ENCODE measurements around the gene ALAD.

DNA sequence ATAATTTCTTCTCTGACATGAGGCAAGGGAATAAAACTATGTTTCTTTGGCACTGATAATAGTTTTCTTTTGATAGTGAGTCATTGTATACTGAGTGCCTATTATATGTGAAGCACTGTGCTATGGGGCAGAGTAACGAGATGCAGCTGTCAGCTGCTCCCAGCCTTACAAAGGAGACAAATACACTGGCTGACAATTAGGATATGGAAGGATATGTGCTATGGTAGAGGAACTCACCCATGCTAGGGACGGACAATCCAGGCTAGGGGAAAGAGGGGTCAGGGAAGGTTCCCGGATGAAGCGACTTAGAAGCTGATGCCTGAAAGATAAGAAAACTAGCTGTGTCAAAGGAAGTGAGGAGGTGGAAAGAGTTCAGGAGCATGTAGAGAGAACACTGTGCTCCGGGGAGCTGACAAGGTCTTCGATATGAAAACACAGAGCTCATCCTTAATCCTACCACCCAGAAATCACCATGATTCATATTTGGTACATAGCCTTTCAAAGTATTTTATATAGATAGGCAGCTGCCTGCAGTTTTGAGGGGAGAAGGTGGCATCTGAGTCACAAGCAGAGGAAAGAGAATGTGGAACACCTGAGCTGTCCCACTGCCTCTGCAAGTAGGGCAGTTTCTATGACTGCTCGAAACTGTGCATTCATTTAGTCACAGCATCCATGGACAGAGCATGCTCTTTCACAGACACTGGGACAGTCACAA is 39.6 kb downstream of the ALAD start:
- TF ChIP-seq, protein P1, sequence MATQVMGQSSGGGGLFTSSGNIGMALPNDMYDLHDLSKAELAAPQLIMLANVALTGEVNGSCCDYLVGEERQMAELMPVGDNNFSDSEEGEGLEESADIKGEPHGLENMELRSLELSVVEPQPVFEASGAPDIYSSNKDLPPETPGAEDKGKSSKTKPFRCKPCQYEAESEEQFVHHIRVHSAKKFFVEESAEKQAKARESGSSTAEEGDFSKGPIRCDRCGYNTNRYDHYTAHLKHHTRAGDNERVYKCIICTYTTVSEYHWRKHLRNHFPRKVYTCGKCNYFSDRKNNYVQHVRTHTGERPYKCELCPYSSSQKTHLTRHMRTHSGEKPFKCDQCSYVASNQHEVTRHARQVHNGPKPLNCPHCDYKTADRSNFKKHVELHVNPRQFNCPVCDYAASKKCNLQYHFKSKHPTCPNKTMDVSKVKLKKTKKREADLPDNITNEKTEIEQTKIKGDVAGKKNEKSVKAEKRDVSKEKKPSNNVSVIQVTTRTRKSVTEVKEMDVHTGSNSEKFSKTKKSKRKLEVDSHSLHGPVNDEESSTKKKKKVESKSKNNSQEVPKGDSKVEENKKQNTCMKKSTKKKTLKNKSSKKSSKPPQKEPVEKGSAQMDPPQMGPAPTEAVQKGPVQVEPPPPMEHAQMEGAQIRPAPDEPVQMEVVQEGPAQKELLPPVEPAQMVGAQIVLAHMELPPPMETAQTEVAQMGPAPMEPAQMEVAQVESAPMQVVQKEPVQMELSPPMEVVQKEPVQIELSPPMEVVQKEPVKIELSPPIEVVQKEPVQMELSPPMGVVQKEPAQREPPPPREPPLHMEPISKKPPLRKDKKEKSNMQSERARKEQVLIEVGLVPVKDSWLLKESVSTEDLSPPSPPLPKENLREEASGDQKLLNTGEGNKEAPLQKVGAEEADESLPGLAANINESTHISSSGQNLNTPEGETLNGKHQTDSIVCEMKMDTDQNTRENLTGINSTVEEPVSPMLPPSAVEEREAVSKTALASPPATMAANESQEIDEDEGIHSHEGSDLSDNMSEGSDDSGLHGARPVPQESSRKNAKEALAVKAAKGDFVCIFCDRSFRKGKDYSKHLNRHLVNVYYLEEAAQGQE (IDR thresholded peaks at IDR 0.05; ENCODE audit: borderline replicate concordance): no peak
- TF ChIP-seq, protein P2, sequence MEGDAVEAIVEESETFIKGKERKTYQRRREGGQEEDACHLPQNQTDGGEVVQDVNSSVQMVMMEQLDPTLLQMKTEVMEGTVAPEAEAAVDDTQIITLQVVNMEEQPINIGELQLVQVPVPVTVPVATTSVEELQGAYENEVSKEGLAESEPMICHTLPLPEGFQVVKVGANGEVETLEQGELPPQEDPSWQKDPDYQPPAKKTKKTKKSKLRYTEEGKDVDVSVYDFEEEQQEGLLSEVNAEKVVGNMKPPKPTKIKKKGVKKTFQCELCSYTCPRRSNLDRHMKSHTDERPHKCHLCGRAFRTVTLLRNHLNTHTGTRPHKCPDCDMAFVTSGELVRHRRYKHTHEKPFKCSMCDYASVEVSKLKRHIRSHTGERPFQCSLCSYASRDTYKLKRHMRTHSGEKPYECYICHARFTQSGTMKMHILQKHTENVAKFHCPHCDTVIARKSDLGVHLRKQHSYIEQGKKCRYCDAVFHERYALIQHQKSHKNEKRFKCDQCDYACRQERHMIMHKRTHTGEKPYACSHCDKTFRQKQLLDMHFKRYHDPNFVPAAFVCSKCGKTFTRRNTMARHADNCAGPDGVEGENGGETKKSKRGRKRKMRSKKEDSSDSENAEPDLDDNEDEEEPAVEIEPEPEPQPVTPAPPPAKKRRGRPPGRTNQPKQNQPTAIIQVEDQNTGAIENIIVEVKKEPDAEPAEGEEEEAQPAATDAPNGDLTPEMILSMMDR (IDR thresholded peaks at IDR 0.05; ENCODE audit: poor library complexity, severe bottlenecking): no peak
- TF ChIP-seq EZH2 (IDR thresholded peaks at IDR 0.05; ENCODE audit: borderline replicate concordance, insufficient read depth, low read length, poor library complexity, severe bottlenecking): no peak
- TF ChIP-seq POLR2AphosphoS5 (IDR thresholded peaks at IDR 0.05): no peak
- TF ChIP-seq EP300 (conservative IDR thresholded peaks at IDR 0.05; ENCODE audit: poor library complexity, severe bottlenecking): no peak
- TF ChIP-seq TAF1 (IDR thresholded peaks at IDR 0.05; ENCODE audit: low read depth): no peak
- TF ChIP-seq MXI1 (conservative IDR thresholded peaks at IDR 0.05; ENCODE audit: poor library complexity, severe bottlenecking): no peak
